ES-I3 (cell line): Measurements from ENCODE around the gene OSBPL1A.

ENCODE experiments used
- H3K36me3 ChIP-seq: 2 replicates; pipeline ENCODE4 v1.6.1; 2013; ENCODE audit warnings: mild to moderate bottlenecking, low read length, control low read depth, moderate library complexity; ENCODE audit not compliant: insufficient read depth
- H3K4me1 ChIP-seq: 2 replicates; pipeline ENCODE4 v1.6.1; 2013; ENCODE audit warnings: mild to moderate bottlenecking, control low read depth, low read length; ENCODE audit not compliant: insufficient read depth
- H3K9ac ChIP-seq: 2 replicates; pipeline ENCODE4 v1.6.1; 2013; ENCODE audit warnings: low read depth, mild to moderate bottlenecking, low read length, moderate library complexity
- H3K9me3 ChIP-seq: 2 replicates; pipeline ENCODE4 v1.6.1; 2013; ENCODE audit warnings: mild to moderate bottlenecking, low read length, moderate library complexity; ENCODE audit not compliant: control insufficient read depth, insufficient read depth

Gene OSBPL1A

DNA sequence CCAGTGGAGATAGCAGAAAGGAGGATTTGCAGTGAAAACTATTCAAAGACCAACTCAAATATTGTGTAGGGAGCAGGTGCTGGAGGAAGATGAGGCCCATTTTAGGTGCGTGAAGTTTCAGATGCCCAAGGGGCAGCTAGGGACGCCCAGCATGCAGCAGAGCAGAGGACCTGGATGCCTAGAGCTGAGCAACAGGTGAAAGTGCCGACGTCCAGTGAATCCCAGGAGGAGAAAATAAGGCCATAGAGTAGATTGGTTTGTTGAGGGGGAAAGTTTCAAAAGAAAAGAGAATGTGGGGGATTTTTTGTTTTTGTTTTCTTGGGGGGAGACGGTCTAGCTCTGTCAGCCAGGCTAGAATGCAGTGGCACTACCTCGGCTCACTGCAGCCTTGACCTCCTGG is 53.1 kb downstream of the OSBPL1A start:
- H3K36me3 ChIP-seq: no peaks in the 10 kb centered on the region
- H3K4me1 ChIP-seq: no peaks in the 10 kb centered on the region
- H3K9ac ChIP-seq: no peak overlapping the region
- H3K9me3 ChIP-seq: no peaks in the 10 kb centered on the region

DNA sequence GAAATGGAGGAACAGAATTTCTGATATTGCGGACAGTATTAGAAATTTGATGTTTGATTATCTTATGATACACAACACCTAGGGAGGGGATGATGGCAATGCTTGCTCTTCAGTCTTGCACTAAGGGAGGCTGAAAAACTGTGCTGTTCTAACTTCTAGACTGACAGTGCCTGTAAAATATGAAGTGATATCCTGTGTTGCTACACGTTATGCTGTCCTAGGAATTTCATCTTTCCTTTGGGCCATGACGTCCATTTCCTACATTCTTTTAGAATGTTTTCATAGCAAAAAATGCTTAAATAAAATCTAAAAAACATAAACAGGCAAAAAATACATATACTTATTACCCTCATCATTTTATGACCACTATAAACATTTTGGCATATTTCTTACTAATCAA is 55.3 kb downstream of the OSBPL1A start:
- Histone ChIP-seq H3K9ac (no peak overlapping the region), H3K4me1 (no peaks in the 10 kb centered on the region), H3K36me3 (no peaks in the 10 kb centered on the region), H3K9me3 (no peaks in the 10 kb centered on the region)

DNA sequence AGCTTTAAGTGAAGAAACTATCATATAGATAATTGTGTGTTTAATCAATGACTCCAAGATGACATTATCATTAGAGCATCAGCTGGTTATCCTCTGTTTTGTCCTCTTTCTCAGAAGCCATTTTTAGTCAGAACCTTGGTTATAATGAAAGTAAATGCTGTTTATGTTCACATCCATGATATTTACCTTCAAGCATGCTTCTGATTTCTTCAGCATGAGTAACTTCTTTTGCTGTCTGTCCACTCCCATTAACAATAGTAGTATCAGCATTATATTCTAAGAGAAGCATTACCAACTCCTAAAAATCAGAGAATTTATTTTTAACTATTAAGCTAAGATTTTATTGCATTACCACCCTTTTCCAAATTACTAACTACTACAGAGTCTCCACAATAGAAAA is 56.3 kb downstream of the OSBPL1A start:
- Histone ChIP-seq H3K9me3 (no peaks in the 10 kb centered on the region), H3K36me3 (no peaks in the 10 kb centered on the region), H3K9ac (no peak overlapping the region), H3K4me1 (no peaks in the 10 kb centered on the region)

DNA sequence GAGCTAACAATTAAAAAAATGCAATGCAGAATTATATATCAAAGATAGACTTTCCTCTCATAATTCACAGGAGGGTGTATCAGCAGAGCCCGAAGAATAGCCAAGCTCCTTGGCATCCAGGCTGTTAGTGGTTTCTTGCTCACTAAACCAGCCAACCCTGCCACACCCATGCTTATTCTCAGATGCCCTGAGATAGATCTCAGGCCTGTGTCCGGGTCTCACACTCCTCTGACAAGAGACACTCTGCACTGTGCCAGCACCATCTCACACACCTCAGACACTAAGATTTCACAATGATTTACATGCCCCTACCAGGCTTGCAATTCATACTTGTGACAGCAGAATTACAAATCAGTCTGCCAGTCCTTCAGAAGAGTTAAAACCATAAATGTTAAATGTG is 64.5 kb downstream of the OSBPL1A start:
- Histone ChIP-seq H3K9ac (no peak overlapping the region), H3K4me1 (no peaks in the 10 kb centered on the region), H3K36me3 (peaks cover 8% of the 10 kb centered on the region), H3K9me3 (0 out of 2 replicates have a peak, but pooled peaks cover 3% of the 10 kb centered on the region)

DNA sequence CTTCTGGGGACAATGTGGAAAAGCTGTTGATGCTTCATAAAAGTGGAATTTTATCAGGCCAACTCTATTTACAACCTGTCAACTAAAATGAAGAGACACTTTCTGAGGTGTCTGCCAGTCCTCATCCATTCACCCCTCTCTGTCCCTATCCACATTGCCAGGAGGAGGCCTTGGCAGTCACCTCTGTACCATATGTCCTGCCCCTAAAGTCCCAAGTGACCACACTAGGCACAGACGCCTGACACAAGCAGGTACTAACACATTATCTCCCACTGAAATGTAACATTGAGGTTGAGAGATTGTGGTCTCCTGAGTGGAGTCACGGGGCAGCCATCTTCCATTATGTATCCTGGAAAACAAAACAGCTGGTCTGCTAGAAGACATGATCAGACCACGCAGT is 71.4 kb downstream of the OSBPL1A start:
- H3K9ac ChIP-seq: no peak overlapping the region
- H3K36me3 ChIP-seq: peaks cover 4% of the 10 kb centered on the region
- H3K9me3 ChIP-seq: no peaks in the 10 kb centered on the region
- no peaks in the 10 kb centered on the region for H3K4me1 ChIP-seq

DNA sequence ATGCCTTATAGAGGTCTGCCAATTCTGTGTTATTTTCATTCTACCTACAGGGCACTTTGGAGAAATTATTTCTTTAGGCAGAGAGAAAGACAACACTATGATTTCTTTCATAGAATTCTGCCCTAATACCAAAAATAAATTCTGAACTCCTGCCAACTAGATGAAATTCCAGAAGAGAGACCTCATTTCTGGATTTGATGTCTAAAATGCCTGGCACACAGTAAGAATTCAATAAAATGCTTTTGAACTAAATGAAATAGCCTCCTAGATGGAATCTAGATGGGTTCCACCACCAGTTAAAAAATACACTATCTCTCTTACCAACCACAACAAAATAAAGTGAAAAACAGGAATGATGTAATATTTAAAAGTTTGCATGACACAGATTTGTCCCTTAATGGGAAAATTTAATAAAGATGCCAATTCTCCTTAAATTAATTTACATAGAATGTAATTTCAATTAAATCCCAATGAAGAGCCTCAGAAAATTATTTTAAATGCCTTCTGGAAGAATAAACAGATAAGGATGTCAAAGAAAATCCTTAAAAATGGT is 75.0 kb downstream of the OSBPL1A start:
- no peaks in the 10 kb centered on the region for H3K9me3 ChIP-seq
- H3K36me3 ChIP-seq: no peaks in the 10 kb centered on the region
- H3K4me1 ChIP-seq: no peaks in the 10 kb centered on the region
- no peak overlapping the region for H3K9ac ChIP-seq

DNA sequence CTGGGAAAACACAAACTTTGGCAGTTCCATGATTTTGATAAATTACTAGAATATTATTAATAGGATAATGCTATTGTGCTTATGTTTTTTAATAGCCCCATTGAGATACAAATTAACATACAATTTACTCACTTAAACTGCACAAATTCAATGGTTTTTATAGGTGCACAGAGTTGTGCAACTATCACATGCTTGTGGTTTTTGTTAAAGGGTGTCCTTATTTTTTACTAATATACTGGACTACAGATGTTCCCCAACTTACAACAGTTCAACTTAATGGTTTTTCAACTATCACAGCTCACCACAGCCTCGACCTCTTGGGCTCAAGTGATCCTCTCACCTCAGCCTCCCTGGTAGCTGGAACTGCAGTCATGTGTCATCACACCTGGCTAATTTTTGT is 76.6 kb downstream of the OSBPL1A start:
- Histone ChIP-seq H3K4me1 (no peaks in the 10 kb centered on the region), H3K9ac (no peak overlapping the region), H3K36me3 (no peaks in the 10 kb centered on the region), H3K9me3 (no peaks in the 10 kb centered on the region)

DNA sequence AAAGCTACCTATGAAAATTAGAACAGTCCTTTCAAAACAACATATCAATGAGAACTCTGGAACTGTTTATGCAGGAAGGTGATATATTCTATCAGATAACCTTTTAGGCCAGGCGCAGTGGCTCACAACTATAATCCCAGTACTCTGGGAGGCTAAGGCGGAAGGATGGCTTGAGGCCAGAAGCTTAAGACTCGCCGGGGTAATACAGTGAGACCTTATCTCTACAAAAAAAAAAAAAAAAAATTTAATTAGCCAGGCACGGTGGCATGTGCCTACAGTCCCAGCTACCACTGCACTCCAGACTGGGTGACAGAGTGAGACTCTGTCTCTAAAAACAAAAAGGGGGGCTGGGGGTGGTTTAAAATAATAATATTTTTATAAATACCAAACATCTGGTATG is 77.9 kb downstream of the OSBPL1A start:
- H3K9me3 ChIP-seq: no peaks in the 10 kb centered on the region
- H3K4me1 ChIP-seq: no peaks in the 10 kb centered on the region
- no peaks in the 10 kb centered on the region for H3K36me3 ChIP-seq
- no peak overlapping the region for H3K9ac ChIP-seq

DNA sequence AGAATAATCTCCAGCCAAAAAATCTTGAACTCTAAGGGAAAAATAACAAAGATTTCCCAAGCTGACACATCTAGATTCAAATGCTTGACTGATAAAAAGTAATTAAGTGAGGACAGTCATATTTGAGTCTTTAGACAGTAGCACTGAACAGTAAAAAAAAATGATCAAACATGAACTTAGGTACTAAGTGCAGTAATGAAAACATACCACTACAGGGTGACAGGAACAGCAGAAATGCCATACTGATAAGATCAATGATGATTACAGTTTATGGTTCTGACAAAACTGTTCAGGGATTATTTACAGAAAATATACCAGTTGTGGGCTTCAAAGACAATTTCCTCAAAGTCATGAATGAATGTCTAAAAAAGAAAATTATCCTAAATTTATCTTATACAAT is 80.3 kb downstream of the OSBPL1A start:
- no peak overlapping the region for H3K9ac ChIP-seq
- H3K9me3 ChIP-seq: no peaks in the 10 kb centered on the region
- no peaks in the 10 kb centered on the region for H3K36me3 ChIP-seq
- H3K4me1 ChIP-seq: no peaks in the 10 kb centered on the region

DNA sequence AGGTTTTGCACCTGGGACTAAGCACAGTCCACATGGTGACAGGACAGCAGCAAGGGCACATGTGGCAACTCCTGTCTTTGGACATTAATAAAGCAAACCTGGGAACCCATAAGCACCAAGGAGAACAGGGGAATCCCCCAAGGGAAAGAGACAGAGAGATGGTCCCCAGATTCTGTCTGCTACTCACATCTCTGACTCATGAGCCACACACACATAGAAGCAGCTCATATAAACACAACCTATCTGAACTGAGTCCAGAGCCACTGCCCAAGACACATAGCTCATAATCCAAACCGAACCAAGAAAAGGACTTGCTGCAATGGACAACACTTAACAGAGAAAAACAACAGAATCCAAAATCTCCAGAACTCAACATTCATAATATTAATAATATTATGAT is 82.5 kb downstream of the OSBPL1A start:
- Histone ChIP-seq H3K9ac (no peak overlapping the region), H3K36me3 (no peaks in the 10 kb centered on the region), H3K9me3 (no peaks in the 10 kb centered on the region), H3K4me1 (no peaks in the 10 kb centered on the region)

DNA sequence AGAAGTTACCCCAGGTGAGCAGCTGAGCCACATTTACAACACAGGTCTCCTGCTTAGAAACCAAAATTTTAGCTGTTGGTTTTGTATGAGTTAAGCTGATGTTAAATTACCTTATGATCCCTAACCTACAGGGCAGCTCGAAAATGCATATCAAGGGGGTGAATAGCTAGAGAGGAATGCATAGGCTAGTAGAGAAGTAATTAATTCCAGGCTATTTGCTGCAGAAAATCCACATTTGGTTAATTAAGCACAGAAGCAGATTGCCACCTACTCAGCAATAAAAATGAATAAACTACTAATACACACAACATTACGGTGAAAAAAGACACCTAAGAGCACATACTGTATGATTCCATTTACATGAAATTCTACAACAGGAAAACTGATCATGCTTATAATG is 91.4 kb downstream of the OSBPL1A start:
- no peaks in the 10 kb centered on the region for H3K4me1 ChIP-seq
- peaks cover 10% of the 10 kb centered on the region for H3K36me3 ChIP-seq
- no peak overlapping the region for H3K9ac ChIP-seq
- H3K9me3 ChIP-seq: peaks cover 4% of the 10 kb centered on the region; the same call in 1 of the 2 replicates

DNA sequence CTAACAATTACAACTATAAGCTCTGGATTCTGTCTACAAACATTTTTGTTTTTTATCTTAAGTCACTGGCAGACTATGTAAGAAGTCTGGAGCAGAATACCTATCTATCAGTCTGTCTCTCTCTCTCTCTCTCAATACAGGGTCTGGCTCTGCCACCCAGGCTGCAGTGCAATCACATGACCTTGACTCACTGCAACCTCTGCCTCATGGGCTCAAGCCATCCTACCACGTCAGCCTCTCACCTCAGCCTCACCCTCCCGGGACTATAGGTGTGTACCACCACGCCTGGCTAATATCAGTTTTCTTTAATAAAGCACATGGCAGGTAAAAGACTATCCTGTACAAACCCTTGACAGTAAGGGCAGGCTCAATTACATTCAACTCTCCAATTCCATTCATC is 96.9 kb downstream of the OSBPL1A start:
- Histone ChIP-seq H3K9me3 (no peaks in the 10 kb centered on the region), H3K36me3 (peaks cover 7% of the 10 kb centered on the region), H3K9ac (no peak overlapping the region), H3K4me1 (no peaks in the 10 kb centered on the region)

DNA sequence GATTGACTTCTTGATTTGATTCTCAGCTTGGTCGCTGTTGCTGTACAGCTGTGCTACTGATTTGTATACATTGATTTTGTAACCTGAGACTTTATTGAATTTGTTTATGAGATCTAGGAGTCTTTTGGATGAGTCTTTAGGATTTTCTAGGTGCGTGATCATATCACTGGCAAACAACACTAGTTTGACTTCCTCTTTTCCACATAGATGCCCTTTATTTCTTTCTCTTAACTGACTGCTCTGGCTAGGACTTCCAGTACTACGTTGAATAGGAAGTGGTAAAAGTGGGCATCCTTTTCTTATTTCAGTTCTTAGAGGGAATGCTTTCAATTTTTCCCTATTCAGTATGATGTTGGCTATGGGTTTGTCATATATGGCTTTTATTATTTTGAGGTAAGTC is 101.3 kb downstream of the OSBPL1A start:
- Histone ChIP-seq H3K9me3 (no peaks in the 10 kb centered on the region), H3K36me3 (no peaks in the 10 kb centered on the region), H3K9ac (no peak overlapping the region), H3K4me1 (no peaks in the 10 kb centered on the region; the same call in 1 of the 2 replicates)

DNA sequence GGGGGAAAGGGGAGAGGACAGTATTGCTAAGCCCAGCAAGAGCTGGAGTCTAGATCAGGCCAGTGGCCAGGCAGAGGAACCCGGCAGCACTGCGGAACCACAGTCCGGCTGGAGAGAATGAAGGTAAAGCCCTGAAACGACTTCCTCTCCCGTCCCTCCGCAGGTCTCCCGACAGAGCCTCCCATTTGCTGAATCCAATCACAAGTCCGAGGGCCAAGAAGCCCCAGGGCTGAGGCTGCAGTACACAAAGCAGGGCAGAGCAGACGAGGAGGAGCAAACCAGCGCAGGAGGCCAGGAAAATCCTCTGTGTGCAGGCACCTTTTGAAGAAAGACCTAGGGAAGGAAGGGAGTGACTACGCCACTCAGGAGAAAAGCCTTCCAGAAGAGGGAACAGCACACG is 104.4 kb downstream of the OSBPL1A start:
- Histone ChIP-seq H3K9me3 (no peaks in the 10 kb centered on the region), H3K36me3 (no peaks in the 10 kb centered on the region), H3K9ac (no peak overlapping the region), H3K4me1 (no peaks in the 10 kb centered on the region; the same call in 1 of the 2 replicates)

DNA sequence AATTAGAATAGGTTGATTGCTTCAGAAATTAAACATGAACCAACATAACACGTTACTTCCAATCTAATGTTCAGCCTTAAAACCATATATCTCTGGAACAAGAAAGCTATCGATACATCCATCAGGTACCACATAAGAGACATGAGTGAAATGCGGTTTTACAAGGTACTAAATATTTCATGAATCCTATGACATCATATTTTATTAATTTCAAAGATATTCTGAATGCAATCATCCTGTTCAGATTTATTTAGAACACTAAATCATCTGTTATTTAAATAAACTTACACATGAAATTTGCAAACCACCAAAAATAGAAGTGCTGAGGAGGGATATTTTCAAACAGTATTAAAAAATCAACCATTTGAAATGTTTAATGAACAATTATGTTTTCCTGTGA is 119.0 kb downstream of the OSBPL1A start:
- no peaks in the 10 kb centered on the region for H3K9me3 ChIP-seq
- no peaks in the 10 kb centered on the region for H3K4me1 ChIP-seq
- no peak overlapping the region for H3K9ac ChIP-seq
- H3K36me3 ChIP-seq: no peaks in the 10 kb centered on the region
